GM23248 (cell line): ENCODE data around the gene ZNF697. TPM values are rescaled to one million over a fixed set of nuclear protein-coding genes. Genes with fewer than 3 reads are reported as not detected.
A peak's percentile ranks its signal among the peaks of the same experiment; 100 is the strongest.

Experiments used
- DNase-seq: peaks from one replicate; pipeline ENCODE4 v3.0.0-alpha.2; 2015
- H2AFZ ChIP-seq: fragments of 200-600 bp; sonication (generic); 2 replicates; pipeline ENCODE4 v1.6.1; 2016; ENCODE audit warnings: antibody characterized with exemption
- H3F3A ChIP-seq: fragments of 200-600 bp; sonication (generic); 2 replicates; pipeline ENCODE4 v1.6.1; 2016; ENCODE audit warnings: mild to moderate bottlenecking, antibody characterized with exemption, mixed run types; ENCODE audit not compliant: insufficient read depth
- H3K27ac ChIP-seq: fragments of 200-600 bp; sonication (generic); 2 replicates; pipeline ENCODE4 v1.5.1; 2016; ENCODE audit warnings: mild to moderate bottlenecking
- H3K27me3 ChIP-seq: fragments of 200-600 bp; sonication (generic); replicated peaks from 2 replicates; pipeline ENCODE4 v1.6.1; 2016; ENCODE audit warnings: mild to moderate bottlenecking; ENCODE audit not compliant: insufficient read depth
- H3K36me3 ChIP-seq: fragments of 200-600 bp; sonication (generic); 2 replicates; pipeline ENCODE4 v1.6.1; 2016; ENCODE audit warnings: low read depth, mild to moderate bottlenecking
- H3K4me1 ChIP-seq: fragments of 200-600 bp; sonication (generic); 2 replicates; pipeline ENCODE4 v1.6.1; 2016; ENCODE audit warnings: mild to moderate bottlenecking; ENCODE audit not compliant: insufficient read depth
- H3K4me2 ChIP-seq: fragments of 200-600 bp; sonication (generic); one replicate; pipeline ENCODE4 v1.6.1; 2016; ENCODE audit warnings: mild to moderate bottlenecking; ENCODE audit not compliant: unreplicated experiment
- H3K4me3 ChIP-seq: fragments of 200-600 bp; sonication (generic); 2 replicates; pipeline ENCODE4 v1.5.1; 2016; ENCODE audit warnings: mild to moderate bottlenecking
- H3K79me2 ChIP-seq: fragments of 200-600 bp; sonication (generic); 2 replicates; pipeline ENCODE4 v1.6.1; 2016; ENCODE audit warnings: mild to moderate bottlenecking; ENCODE audit not compliant: insufficient read depth
- H3K9ac ChIP-seq: fragments of 200-600 bp; sonication (generic); 2 replicates; pipeline ENCODE4 v1.6.1; 2016; ENCODE audit warnings: mild to moderate bottlenecking
- H3K9me2 ChIP-seq: fragments of 200-600 bp; sonication (generic); 2 replicates; pipeline ENCODE4 v1.6.1; 2016; ENCODE audit warnings: mixed run types, mild to moderate bottlenecking, moderate library complexity; ENCODE audit not compliant: insufficient read depth
- H3K9me3 ChIP-seq: fragments of 200-600 bp; sonication (generic); one replicate; pipeline ENCODE4 v1.6.1; 2017; ENCODE audit warnings: low read depth
- H4K20me1 ChIP-seq: fragments of 200-600 bp; sonication (generic); 2 replicates; pipeline ENCODE4 v1.6.0; 2016; ENCODE audit not compliant: insufficient read depth
- EZH2 ChIP-seq: fragments of 200-600 bp; sonication (generic); IDR thresholded peaks from 2 replicates; pipeline ENCODE4 v1.6.1; 2018; ENCODE audit warnings: antibody characterized with exemption, mild to moderate bottlenecking; ENCODE audit not compliant: insufficient read depth, poor library complexity, severe bottlenecking
- EZH2phosphoT487 ChIP-seq: fragments of 200-600 bp; sonication (generic); IDR thresholded peaks from 2 replicates; pipeline ENCODE4 v1.6.1; 2018; ENCODE audit warnings: antibody characterized with exemption, moderate library complexity, mild to moderate bottlenecking, low read depth; ENCODE audit not compliant: insufficient read depth
- WGBS, 2 experiments: methylation state at CpG; one replicate each; pipeline ENCODE4 v1.1.6; 2015 to 2017; ENCODE audit warnings: low lambda C conversion rate in 2 of 2, low coverage in 1 of 2; ENCODE audit errors: missing lambda C conversion rate in 2 of 2; 5-methylcytosine and 5-hydroxymethylcytosine counted together
- in situ Hi-C: fragments of 300-500 bp; cut with MboI; formaldehyde crosslinking; loops from 2 replicates; pipeline ENCODE4 v1.15.0; 2020
- polyA plus RNA-seq: library from polyadenylated mRNA; unstranded; fragments of >200 nt; fragmentation: Nextera tagmentation; extraction: Ambion mirVana; gene quantifications from 2 replicates; pipeline ENCODE4 v1.2.1, GENCODE V29; 2016
- total RNA-seq: library from RNA; depleted of rRNA; stranded (reverse); fragments of >200 nt; shearing (Covaris generic); gene quantifications from 2 replicates; pipeline ENCODE4 v1.2.3, GENCODE V29; 2014

Gene ZNF697
- total and polyA plus RNA-seq, 2 experiments from 2014 or later = 0.55 to 9.1 TPM

DNA sequence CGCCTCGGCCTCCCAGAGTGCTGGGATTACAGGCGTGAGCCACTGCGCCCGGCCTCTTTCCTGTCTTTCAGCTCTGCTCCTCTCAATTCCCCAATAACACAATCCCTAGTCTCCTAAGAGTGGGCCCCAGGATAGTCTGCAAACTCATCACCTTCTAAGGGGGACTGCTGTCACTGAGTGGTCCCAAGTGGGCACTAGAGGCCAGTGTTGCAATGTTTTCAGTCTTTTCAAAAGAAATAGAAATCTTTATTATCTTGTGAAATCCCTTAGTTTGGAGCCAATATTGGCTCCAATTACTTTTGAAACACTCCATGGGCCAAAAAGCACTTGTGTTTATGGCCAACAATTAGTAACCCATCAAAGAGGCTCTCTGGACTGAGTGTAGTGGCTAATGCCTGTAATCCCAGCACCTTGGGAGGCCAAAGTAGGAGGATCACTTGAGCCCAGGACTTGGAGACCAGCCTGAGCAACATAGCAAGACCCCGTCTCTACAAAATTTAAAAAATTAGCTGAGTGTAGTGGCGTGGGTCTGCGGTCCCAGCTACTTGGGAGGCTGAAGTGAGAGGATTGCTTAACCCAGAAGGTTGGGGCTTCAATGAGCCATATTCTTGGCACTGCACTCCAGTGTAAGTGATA is 28.6 kb upstream of the ZNF697 start:
- DNase-seq = peak; percentile 38
- H3K4me1 ChIP-seq = peaks cover 32% of the 10 kb centered on the region
- 56 to 59% methylated on average over 8 of the region's 8 CpGs for WGBS, 2 experiments
- H3K9ac ChIP-seq = no peak overlapping the region
- H3K4me2 ChIP-seq = no peak overlapping the region
- H4K20me1 ChIP-seq = no peaks in the 10 kb centered on the region
- no peaks in the 10 kb centered on the region for H3K79me2 ChIP-seq
- peaks cover 32% of the 10 kb centered on the region for H3F3A ChIP-seq
- in situ Hi-C loops = no loop called here
- no peak overlapping the region for H3K27ac ChIP-seq
- no peaks in the 10 kb centered on the region for H3K36me3 ChIP-seq
- H3K27me3 ChIP-seq = no peaks in the 10 kb centered on the region
- H2AFZ ChIP-seq = no peak overlapping the region
- no peaks in the 10 kb centered on the region for H3K9me2 ChIP-seq
- H3K4me3 ChIP-seq = no peak overlapping the region
- H3K9me3 ChIP-seq = no peaks in the 10 kb centered on the region
- no peak for TF ChIP-seq EZH2phosphoT487
- TF ChIP-seq EZH2 = no peak

DNA sequence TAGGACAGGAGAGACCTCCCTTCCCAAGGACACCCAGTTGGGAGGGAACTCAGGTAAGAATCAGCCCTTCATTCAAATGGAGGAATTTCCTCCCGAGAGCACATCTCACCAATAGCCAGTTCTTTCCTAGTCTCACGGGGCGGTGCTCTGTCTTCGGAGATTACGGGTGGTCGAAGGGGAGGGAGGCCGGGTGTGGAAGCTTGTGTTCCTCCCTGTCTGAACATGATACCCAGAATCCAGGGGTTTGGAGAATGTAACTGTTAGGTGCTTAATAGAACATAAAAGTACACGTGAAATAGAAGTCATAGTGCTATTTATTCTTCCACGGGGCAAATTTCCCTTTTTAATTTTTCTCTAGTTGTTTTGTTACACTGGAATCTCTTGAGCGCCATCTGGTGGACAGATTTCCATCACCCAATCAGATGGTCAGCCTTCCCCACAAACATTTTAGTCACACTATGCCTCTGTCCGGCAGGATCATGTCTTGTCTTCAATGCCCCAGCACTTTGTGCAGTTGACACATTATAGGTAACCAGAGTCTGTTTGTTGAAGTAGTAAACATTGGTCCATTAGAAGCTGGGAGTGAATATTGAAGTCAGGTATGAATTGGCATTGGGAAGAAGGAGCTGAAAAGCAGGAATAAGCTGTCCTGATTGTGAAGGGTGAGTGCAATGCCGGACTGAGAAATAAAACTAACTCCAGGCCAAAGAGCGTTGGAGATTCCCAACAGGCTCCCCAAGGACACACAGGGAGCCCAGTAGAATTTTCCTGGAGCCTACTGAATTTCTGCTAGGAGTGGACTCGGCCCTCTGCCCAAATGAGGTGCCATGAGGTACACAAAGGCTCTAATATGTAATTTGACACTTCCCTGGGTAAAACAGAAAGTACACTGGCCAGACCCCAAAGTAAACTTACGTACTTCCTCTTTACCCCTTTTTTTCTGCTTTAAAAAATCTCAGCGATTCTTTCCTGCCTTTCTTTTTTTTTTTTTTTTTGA is 27.6 kb upstream of the ZNF697 start:
- peak overlapping the region; percentile 77 for H3K4me3 ChIP-seq
- no peaks in the 10 kb centered on the region for H3K9me3 ChIP-seq
- peaks cover 32% of the 10 kb centered on the region for H3F3A ChIP-seq
- TF ChIP-seq EZH2 (no peak), EZH2phosphoT487 (no peak)
- H3K79me2 ChIP-seq = no peaks in the 10 kb centered on the region
- WGBS, 2 experiments = 13 to 15% methylated on average over 16 of the region's 16 CpGs
- H3K4me1 ChIP-seq = peaks cover 32% of the 10 kb centered on the region
- no peaks in the 10 kb centered on the region for H3K9me2 ChIP-seq
- in situ Hi-C loops = no loop called here
- no peaks in the 10 kb centered on the region for H3K36me3 ChIP-seq
- peak overlapping the region; percentile 89 for H2AFZ ChIP-seq
- no peaks in the 10 kb centered on the region for H4K20me1 ChIP-seq
- peak overlapping the region; percentile 96 for H3K4me2 ChIP-seq
- DNase-seq = peak; percentile 85
- peak overlapping the region; percentile 83 for H3K27ac ChIP-seq
- no peaks in the 10 kb centered on the region for H3K27me3 ChIP-seq
- H3K9ac ChIP-seq = peak overlapping the region; percentile 64

DNA sequence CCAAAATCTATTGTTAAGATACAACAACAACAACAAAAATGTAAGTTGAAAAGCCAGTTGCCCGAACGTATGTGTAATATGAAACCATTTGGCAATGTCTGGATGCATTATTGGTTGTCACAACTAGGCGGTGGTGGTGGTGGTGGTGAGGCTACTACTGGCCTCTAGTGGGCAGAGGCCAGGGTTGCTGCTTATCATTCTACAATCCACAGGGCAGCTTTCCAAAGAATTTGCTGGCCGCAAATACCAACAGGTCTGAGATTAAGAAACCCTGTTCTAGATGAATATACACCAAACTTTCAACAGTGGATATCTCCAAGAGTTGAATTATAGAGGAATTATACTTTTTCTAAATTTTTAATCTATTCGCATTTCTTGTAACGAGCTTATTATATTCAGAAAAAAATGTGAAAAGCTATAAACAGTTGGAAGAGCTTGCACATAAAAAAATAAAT is 26.8 kb upstream of the ZNF697 start:
- Histone ChIP-seq H3K4me3 (peak overlapping the region; percentile 77), H3K27me3 (no peaks in the 10 kb centered on the region), H3K9me2 (no peaks in the 10 kb centered on the region), H3K27ac (peak overlapping the region; percentile 83), H3K36me3 (no peaks in the 10 kb centered on the region), H3F3A (peaks cover 32% of the 10 kb centered on the region), H3K4me1 (peaks cover 32% of the 10 kb centered on the region), H3K79me2 (no peaks in the 10 kb centered on the region), H4K20me1 (no peaks in the 10 kb centered on the region), H3K9me3 (no peaks in the 10 kb centered on the region), H3K9ac (peak overlapping the region; percentile 64), H2AFZ (peak overlapping the region; percentile 89), H3K4me2 (peak overlapping the region; percentile 96)
- DNase-seq = peak; percentile 92
- in situ Hi-C loops = no loop called here
- no peak for TF ChIP-seq EZH2phosphoT487
- no peak for TF ChIP-seq EZH2
- WGBS, 2 experiments = 4 to 8% methylated on average over 6 of the region's 6 CpGs

DNA sequence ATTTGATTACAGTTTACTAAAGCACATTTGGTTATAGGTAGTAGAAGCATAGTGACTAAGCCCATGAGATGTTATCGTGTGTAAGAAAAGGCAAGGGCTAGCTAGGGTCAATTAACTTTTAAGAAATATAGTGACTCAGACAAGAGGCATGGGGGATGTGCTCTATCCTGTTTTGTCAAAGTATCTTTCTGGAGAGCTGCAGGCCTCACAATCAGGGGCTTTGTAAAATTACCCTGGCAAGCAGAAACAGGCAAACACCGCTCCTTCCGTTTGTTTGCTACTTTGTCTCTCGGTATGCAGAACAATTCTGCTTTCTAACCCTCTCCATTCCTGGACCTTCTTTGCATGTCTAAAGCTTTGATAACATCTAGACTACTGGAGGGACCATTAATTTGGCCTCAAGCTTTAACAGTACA is 26.1 kb upstream of the ZNF697 start:
- 52 to 61% methylated on average over 4 of the region's 4 CpGs for WGBS, 2 experiments
- DNase-seq = peak; percentile 82
- peak overlapping the region; percentile 83 for H3K27ac ChIP-seq

More for the DNA sequence above, 26.1 kb upstream of the ZNF697 start:
- Histone ChIP-seq H3K9ac (peak overlapping the region; percentile 52), H2AFZ (peak overlapping the region; percentile 45; the same call in 1 of the 2 replicates), H3K79me2 (no peaks in the 10 kb centered on the region), H3K36me3 (no peaks in the 10 kb centered on the region), H3K4me3 (peak overlapping the region; percentile 29), H3F3A (peaks cover 32% of the 10 kb centered on the region), H3K9me3 (no peaks in the 10 kb centered on the region), H3K27me3 (no peaks in the 10 kb centered on the region), H3K4me2 (peak overlapping the region; percentile 96), H3K4me1 (peaks cover 32% of the 10 kb centered on the region), H3K9me2 (no peaks in the 10 kb centered on the region), H4K20me1 (no peaks in the 10 kb centered on the region)
- TF ChIP-seq EZH2phosphoT487 = no peak
- in situ Hi-C loops = no loop called here
